H9 (cell line): Measurements from ENCODE around the gene MISP. TPM values are rescaled to one million over a fixed set of nuclear protein-coding genes. Genes with fewer than 3 reads are reported as not detected.

ENCODE experiments used
- DNase-seq: peaks from one replicate; pipeline ENCODE4 v3.0.0-alpha.2; 2017
- H2AFZ ChIP-seq: one replicate; pipeline ENCODE4 v1.6.1; 2013; ENCODE audit warnings: mild to moderate bottlenecking, low read length, control low read depth, moderate library complexity
- H2AK5ac ChIP-seq: 2 replicates; pipeline ENCODE4 v1.6.1; 2013; ENCODE audit warnings: low read length, control low read depth, mixed read lengths; ENCODE audit not compliant: insufficient read length
- H2BK120ac ChIP-seq: one replicate; pipeline ENCODE4 v1.6.1; 2013; ENCODE audit warnings: low read depth, mild to moderate bottlenecking, low read length, control low read depth, inconsistent platforms; ENCODE audit not compliant: poor library complexity, severe bottlenecking
- H2BK12ac ChIP-seq: 2 replicates; pipeline ENCODE4 v1.6.1; 2013; ENCODE audit warnings: low read length, control low read depth, mixed read lengths, low read depth; ENCODE audit not compliant: insufficient read length
- H2BK15ac ChIP-seq: 2 replicates; pipeline ENCODE4 v1.6.1; 2013; ENCODE audit warnings: low read depth, low read length, control low read depth
- H2BK20ac ChIP-seq: one replicate; pipeline ENCODE4 v1.6.1; 2013; ENCODE audit warnings: low read depth, mild to moderate bottlenecking, low read length, control low read depth, inconsistent platforms; ENCODE audit not compliant: poor library complexity, severe bottlenecking
- H2BK5ac ChIP-seq: 2 replicates; pipeline ENCODE4 v1.6.1; 2013; ENCODE audit warnings: low read length, control low read depth, mixed read lengths; ENCODE audit not compliant: insufficient read length
- H3K14ac ChIP-seq: 2 replicates; pipeline ENCODE4 v1.6.1; 2013; ENCODE audit warnings: low read length, control low read depth; ENCODE audit not compliant: insufficient read depth
- H3K18ac ChIP-seq: 2 replicates; pipeline ENCODE4 v1.6.1; 2013; ENCODE audit warnings: low read depth, mild to moderate bottlenecking, mixed read lengths, low read length, control low read depth; ENCODE audit not compliant: insufficient read length
- H3K23ac ChIP-seq: 2 replicates; pipeline ENCODE4 v1.6.1; 2013; ENCODE audit warnings: low read length, control low read depth, mixed read lengths, low read depth; ENCODE audit not compliant: insufficient read length
- H3K23me2 ChIP-seq: 2 replicates; pipeline ENCODE4 v1.6.1; 2013; ENCODE audit warnings: low read depth, mild to moderate bottlenecking, mixed read lengths, low read length, control low read depth; ENCODE audit not compliant: insufficient read length, poor library complexity, severe bottlenecking
- H3K27ac ChIP-seq: 2 replicates; pipeline ENCODE4 v1.5.1; 2013; ENCODE audit warnings: low read length, control low read depth, mixed read lengths, low read depth; ENCODE audit not compliant: insufficient read length
- H3K27me3 ChIP-seq: 2 replicates; pipeline ENCODE4 v1.6.1; 2013; ENCODE audit warnings: low read length, control low read depth, inconsistent platforms; ENCODE audit not compliant: insufficient read depth
- H3K4ac ChIP-seq: 2 replicates; pipeline ENCODE4 v1.6.1; 2013; ENCODE audit warnings: low read depth, mild to moderate bottlenecking, control low read depth, inconsistent platforms, low read length, moderate library complexity
- H3K4me1 ChIP-seq: 2 replicates; pipeline ENCODE4 v1.6.1; 2013; ENCODE audit warnings: low read length, control low read depth, inconsistent platforms; ENCODE audit not compliant: insufficient read depth
- H3K4me2 ChIP-seq: 2 replicates; pipeline ENCODE4 v1.6.1; 2013; ENCODE audit warnings: low read length, control low read depth, mixed read lengths; ENCODE audit not compliant: insufficient read length, insufficient read depth
- H3K56ac ChIP-seq: 2 replicates; pipeline ENCODE4 v1.6.1; 2013; ENCODE audit warnings: low read depth, mild to moderate bottlenecking, mixed read lengths, low read length, control low read depth; ENCODE audit not compliant: insufficient read length
- H3K79me1 ChIP-seq: 2 replicates; pipeline ENCODE4 v1.6.1; 2013; ENCODE audit warnings: low read depth, mild to moderate bottlenecking, moderate library complexity, low read length, control low read depth, inconsistent platforms; ENCODE audit not compliant: insufficient read depth, poor library complexity, severe bottlenecking
- H3K79me2 ChIP-seq: 2 replicates; pipeline ENCODE4 v1.6.1; 2013; ENCODE audit warnings: low read length, control low read depth, inconsistent platforms; ENCODE audit not compliant: insufficient read depth
- H3K9ac ChIP-seq: 2 replicates; pipeline ENCODE4 v1.6.1; 2013; ENCODE audit warnings: low read length, control low read depth, mixed read lengths; ENCODE audit not compliant: insufficient read length; ENCODE audit errors: extremely low read depth
- H3K9me3 ChIP-seq: one replicate; pipeline ENCODE4 v1.6.1; 2013; ENCODE audit warnings: low read depth, low read length, inconsistent platforms; ENCODE audit not compliant: control insufficient read depth
- H3T11ph ChIP-seq: one replicate; pipeline ENCODE4 v1.6.1; 2013; ENCODE audit warnings: mild to moderate bottlenecking, low read length, control low read depth, inconsistent platforms
- H4K20me1 ChIP-seq: one replicate; pipeline ENCODE4 v1.6.1; 2013; ENCODE audit not compliant: control insufficient read depth, insufficient read length, insufficient read depth
- H4K5ac ChIP-seq: 2 replicates; pipeline ENCODE4 v1.6.1; 2013; ENCODE audit warnings: low read depth, mild to moderate bottlenecking, mixed read lengths, low read length, control low read depth; ENCODE audit not compliant: insufficient read length
- H4K8ac ChIP-seq: replicated peaks from 2 replicates; pipeline ENCODE4 v1.6.1; 2013; ENCODE audit warnings: low read length, control low read depth, mixed read lengths, low read depth; ENCODE audit not compliant: insufficient read length
- H4K91ac ChIP-seq: 2 replicates; pipeline ENCODE4 v1.6.1; 2013; ENCODE audit warnings: low read depth, mild to moderate bottlenecking, moderate library complexity, mixed read lengths, low read length, control low read depth; ENCODE audit not compliant: insufficient read length
- H3K27ac Mint-ChIP-seq, 3 experiments: 2 replicates in 2 of 3; 3 replicates in 1 of 3; pipeline ENCODE4 v1.8.0; 2020 to 2021; ENCODE audit warnings: mixed read lengths in 3 of 3, mild to moderate bottlenecking in 1 of 3, moderate library complexity in 1 of 3
- H3K27me3 Mint-ChIP-seq: 2 replicates; pipeline ENCODE4 v1.8.0; 2021; ENCODE audit warnings: low read depth, mild to moderate bottlenecking, moderate library complexity, mixed read lengths
- H3K36me3 Mint-ChIP-seq, 3 experiments: 2 replicates in 2 of 3; 3 replicates in 1 of 3; pipeline ENCODE4 v1.8.0; 2020 to 2021; ENCODE audit warnings: low read depth in 3 of 3, mixed read lengths in 3 of 3; ENCODE audit not compliant: insufficient read depth in 1 of 3
- H3K4me1 Mint-ChIP-seq, 2 experiments: 2 replicates each; pipeline ENCODE4 v1.8.0; 2020; ENCODE audit warnings: mixed read lengths in 2 of 2
- H3K4me3 Mint-ChIP-seq, 2 experiments: 2 replicates in 1 of 2; 3 replicates in 1 of 2; pipeline ENCODE4 v1.8.0; 2020 to 2021; ENCODE audit warnings: mild to moderate bottlenecking in 2 of 2, mixed read lengths in 2 of 2, moderate library complexity in 1 of 2
- H3K9me3 Mint-ChIP-seq, 2 experiments: 2 replicates in 1 of 2; 3 replicates in 1 of 2; pipeline ENCODE4 v1.8.0; 2020; ENCODE audit warnings: mild to moderate bottlenecking in 2 of 2, mixed read lengths in 2 of 2, moderate library complexity in 1 of 2
- CTCF ChIP-seq: fragments of 200-600 bp; sonication (generic); conservative IDR thresholded peaks from 3 replicates; pipeline ENCODE4 v1.8.0; 2021; ENCODE audit warnings: antibody characterized with exemption, mild to moderate bottlenecking
- WGBS: extraction: QIAGEN DNeasy Blood & Tissue Kit; methylation state at CpG from one replicate; pipeline ENCODE4 v1.1.7; 2013; ENCODE audit warnings: missing lambda C conversion rate, low lambda C conversion rate, mixed read lengths; ENCODE audit not compliant: insufficient read length; ENCODE audit errors: extremely low coverage; 5-methylcytosine and 5-hydroxymethylcytosine counted together
- total RNA-seq: library from RNA; stranded (reverse); gene quantifications from 2 replicates; pipeline ENCODE4 v1.2.1, GENCODE V29; 2021

MISP gene
- total RNA-seq, 1 experiment from 2014 or later: 0.44 TPM

- H3K27me3 ChIP-seq: no peaks in the 10 kb centered on the region
These were observed 46.0 kb downstream of the MISP start, which contains the start of gene PTBP1 for GRCh38 chr19:796692-797527. PTBP1 (plus strand) TSS chr19:797452; CDS start chr19:797498, 46 bp downstream.

More at GRCh38 chr19:796692-797527, 46.0 kb downstream of the MISP start, which contains the start of gene PTBP1:
- Histone ChIP-seq H3K79me2 (peaks cover 38% of the 10 kb centered on the region), H3K56ac (no peak within 1 kb of the TSS), H3K18ac (peak within 1 kb of the TSS; percentile 31), H4K20me1 (peaks cover 4% of the 10 kb centered on the region), H3T11ph (no peak within 1 kb of the TSS), H4K91ac (no peak within 1 kb of the TSS), H3K9ac (peak within 1 kb of the TSS; percentile 95), H2BK15ac (no peak within 1 kb of the TSS), H2BK5ac (no peak within 1 kb of the TSS), H3K27ac (no peak within 1 kb of the TSS), H2BK20ac (no peak within 1 kb of the TSS), H3K23ac (no peak within 1 kb of the TSS), H3K4ac (no peak within 1 kb of the TSS), H3K79me1 (peaks cover 3% of the 10 kb centered on the region), H4K5ac (no peak within 1 kb of the TSS), H4K8ac (no peak within 1 kb of the TSS), H3K4me2 (peak within 1 kb of the TSS; percentile 89), H2AK5ac (no peak within 1 kb of the TSS), H3K14ac (peak within 1 kb of the TSS; percentile 77), H2BK12ac (no peak within 1 kb of the TSS), H2AFZ (no peak within 1 kb of the TSS), H3K23me2 (peaks cover 9% of the 10 kb centered on the region), H3K9me3 (no peaks in the 10 kb centered on the region), H2BK120ac (no peak within 1 kb of the TSS), H3K4me1 (no peaks in the 10 kb centered on the region; the same call in 1 of the 2 replicates)
- peak within 1 kb of the TSS; percentile 91 to 93 for H3K4me3 Mint-ChIP-seq
- no peak for TF ChIP-seq CTCF
- H3K4me1 Mint-ChIP-seq: peaks cover 21 to 33% of the 10 kb centered on the region in 2 experiments
- DNase-seq: peak; percentile 100
- WGBS: no CpG with 5 or more reads among the region's 83 CpGs
- H3K27ac Mint-ChIP-seq: peak within 1 kb of the TSS; percentile 95 to 98 (median 97); a peak in 6 of 7 replicates
- peaks cover 23 to 33% (median 33%) of the 10 kb centered on the region in 3 experiments; a peak in 6 of 7 replicates for H3K36me3 Mint-ChIP-seq
- no peaks in the 10 kb centered on the region for H3K27me3 Mint-ChIP-seq
- no peaks in the 10 kb centered on the region; a peak in 1 of 5 replicates for H3K9me3 Mint-ChIP-seq
